GM21381 (cell line): ENCODE data around the gene HOOK2.
A peak's percentile ranks its signal among the peaks of the same experiment; 100 is the strongest.

Source experiments
- ATAC-seq: cut with Tn5 transposase; IDR thresholded peaks from one replicate; pipeline ENCODE4 v1.9.1; 2021; ENCODE audit warnings: mild to moderate bottlenecking, moderate library complexity; ENCODE audit not compliant: unreplicated experiment

The HOOK2 gene

DNA sequence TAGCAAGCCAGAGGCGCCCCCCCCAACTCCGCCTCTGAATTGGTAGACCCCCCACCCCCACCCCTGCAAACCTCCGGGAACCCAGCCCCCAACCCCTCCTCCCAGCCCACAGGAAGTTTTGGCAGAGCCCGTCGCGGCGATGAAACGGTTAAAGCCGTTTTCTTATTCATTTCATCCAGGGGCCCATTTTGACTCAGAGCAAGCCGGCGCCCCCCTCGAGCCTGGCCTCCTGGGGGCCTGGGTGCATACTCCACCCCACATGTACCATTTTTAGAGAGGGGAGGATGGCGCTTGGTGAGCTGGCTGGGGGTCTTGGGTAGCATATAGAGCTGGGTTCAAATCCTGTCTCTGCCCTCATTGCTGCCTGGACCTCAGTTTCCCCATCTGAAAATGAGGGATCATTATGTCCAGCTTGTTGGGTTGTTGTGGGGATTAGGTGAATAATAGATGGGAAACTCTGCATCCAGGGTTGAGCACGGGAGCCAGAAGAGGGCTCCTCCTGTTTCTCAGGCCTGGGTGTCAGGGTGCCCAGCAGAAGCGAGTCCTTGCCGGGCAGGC lies 8.0 kb upstream of the HOOK2 start:
- no peak for ATAC-seq

DNA sequence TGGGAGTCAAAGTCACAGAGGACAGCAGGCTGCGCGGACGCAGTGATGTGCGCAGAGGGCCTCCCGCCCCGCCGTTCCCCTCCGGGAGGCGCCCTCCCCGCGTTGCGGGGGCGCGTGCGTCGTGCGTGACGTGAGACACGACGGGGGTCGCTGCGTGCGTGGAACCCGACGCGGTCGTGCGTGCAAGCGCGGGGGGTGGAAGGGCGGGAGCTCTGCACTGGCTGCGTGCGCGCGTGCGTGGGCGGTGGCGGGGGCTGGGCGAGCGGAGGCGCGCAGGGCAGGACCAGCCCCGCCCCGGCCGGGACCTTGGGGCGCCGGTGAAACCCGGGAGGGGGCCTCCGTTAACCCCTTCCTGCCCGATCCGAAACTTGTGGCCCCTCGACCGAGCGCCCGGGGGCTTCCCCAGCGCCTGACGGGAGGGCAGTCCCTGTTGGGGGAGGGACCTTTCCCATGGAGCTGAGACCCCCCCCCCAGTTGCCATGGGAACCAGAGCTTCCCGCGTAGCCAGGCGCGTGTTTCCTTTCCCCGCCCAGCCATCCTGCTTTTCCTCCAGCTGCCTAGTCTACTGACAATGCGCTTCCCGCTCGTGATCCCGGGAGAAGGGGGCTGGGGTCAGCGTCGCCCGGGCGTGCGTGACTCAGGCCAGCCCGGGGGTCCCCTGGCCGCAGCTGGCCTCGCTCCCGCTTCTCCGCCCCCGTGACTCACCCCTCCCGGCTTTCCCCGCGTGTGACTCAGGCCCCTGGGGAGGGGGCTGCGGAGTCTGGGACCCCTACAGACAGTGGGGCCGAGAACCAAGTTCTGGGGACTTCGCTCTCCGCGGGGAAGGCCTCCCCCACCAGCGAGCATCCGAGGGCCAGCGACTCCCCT lies 7.3 kb upstream of the HOOK2 start:
- peak; percentile 29 for ATAC-seq

DNA sequence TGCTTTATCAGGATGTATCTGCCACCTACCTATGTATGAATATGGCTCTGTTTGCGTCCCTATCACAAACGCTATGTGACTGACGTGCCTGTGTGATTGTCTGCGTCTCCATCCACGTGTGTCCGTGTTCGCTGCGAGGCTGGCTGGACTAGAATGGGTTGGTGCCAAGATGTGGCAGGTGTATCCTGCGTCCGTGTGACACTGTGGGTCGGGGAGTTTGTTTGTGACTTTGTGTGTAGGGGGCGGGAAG lies 6.7 kb upstream of the HOOK2 start:
- peak; percentile 5 for ATAC-seq

DNA sequence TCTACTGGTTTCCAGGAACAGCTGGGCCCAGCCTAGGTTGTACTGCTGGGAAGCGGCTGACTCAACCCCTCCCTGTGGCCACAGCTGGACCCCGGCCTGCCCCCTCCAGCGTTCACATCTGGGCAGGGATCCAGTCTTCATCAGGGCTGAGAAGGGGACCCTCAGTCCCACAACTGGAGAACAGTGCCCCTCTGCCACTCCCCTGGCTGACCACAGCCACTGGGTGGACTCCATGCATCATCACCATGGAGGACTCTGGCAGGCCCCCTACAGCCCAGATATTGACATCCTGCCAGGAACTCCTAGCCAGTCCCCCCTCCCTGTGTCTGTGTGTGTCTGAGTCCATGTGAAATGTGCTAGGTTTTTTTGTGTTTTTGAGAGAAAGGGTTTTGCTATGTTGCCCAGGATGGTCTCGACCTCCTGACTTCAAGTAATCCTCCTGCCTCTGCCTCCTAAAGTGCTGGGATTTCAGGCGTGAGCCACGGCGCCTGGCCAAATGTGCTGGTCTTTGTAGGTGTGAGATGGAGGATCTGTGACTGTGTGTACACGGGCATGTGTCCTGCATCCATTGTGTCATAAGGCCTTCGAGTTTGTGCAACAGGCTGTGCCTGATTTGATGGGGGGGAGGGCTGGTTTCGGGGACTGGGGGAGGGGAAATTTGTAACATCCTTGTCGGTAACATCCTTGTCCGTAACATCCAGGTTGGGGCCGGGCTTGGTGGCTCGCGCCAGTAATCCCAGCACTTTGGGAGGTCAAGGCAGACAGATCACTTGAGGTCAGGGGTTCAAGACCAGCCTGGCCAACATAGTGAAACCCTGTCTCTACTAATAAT lies 4.0 kb upstream of the HOOK2 start:
- ATAC-seq: no peak

DNA sequence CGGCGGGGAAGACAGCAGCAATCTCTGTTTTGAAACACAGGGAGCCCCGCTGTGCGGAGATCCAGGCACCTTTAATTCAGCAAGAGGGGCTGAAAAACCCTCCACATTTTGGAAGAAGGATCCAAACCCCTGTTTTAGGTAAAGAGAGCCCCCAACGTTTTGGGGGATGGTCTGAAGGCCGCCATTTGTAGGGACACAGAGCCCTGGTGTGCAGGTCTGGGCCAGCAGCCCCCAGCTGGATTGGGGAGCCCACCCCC lies 3.5 kb upstream of the HOOK2 start:
- ATAC-seq: no peak

DNA sequence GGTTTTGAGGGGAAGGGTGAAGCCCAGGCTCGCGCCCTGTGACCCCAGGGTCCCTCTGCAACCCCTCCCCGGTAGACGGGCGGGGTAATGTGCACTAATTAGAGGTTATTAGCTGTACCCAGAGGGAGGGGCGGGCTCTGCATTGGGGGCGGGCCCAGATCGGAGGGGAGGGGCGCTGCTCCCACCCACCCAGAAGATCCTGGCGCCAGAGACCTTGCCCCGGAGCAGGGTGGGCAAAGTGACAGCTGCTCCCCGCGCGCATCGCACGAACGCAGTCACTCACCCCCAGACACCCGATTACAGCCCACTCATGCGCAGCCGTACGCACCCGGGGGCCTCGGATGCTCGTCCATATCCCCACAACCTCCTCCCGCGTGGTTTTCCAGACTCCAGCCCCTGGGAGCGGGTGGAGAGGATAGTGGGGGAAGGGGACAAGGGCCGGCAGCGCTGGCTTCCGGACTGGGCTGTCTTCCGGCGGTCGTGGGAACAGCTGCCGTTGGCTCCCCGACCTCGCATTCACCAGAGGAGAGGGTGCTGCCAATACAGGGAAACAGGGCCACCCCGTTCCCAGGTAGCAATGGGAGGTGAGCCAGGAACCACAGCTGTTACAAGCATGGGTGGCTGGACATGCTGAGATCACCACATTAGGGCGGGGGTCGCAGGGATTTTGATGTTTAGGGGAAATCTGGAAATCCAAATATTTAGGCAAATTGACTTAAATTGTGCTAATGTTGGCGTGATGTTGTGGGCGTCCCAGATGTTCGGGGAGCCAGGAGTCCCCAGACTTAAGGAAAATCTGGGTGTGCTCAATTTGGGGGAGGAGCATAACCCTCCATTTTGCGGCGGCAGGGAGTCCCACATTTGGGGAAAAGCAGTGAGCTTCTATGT lies 2.9 kb upstream of the HOOK2 start:
- ATAC-seq: no peak

DNA sequence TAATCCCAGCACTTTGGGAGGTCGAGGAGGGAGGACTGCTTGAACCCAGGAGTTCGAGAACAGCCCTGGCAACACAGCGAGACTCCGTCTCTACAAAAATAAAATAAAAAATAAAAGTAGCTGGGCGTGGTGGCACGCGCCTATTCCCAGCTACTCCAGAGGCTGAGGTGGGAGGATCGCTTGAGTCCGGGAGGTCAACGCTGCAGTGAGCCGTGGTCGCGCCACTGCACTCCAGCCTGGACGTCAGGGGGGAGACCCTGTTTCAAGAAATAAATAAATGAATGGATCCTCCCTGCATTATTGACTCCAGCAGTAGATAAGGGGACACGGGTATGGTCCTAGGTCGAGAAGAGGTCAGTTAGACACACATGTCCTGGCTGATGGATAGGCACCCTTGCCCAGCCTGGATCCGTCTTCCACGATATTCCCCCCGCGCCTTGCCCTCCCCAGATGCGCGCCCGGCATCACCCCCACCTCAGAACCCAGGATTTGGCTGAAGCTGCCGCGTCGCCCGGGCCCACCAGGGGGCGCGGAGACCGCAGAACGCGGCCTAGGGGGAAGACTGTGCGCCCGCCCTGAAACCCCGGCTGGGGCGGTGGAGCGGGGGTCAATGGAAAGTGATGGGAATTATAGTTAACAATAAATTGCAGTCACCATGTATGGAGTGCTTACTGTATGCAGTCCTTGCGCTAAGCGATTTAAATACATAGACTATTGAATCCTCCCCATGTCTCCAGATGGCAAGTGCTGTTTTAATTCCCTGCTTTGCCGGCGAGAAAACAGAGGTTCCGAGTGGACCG lies 2.1 kb upstream of the HOOK2 start:
- ATAC-seq: no peak

DNA sequence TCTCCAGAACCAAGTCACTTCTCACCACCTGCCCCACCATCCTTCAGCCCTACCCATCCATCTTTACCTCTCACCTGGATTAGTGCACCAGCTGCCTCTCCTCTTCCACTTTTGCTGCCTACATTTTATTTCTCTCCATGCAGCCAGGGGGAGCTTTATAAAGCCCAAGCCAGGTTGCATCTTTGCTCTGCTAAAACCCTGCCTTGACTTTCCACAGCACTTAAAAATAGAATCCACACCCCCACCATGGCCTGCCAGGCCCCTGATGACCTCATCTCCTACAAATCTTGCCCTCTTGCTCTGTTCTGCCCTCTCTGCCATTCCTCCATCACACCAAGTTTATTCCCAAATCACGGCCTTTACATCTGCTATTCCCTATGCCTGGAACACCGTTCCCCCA lies 1.8 kb downstream of the HOOK2 start:
- ATAC-seq: no peak

DNA sequence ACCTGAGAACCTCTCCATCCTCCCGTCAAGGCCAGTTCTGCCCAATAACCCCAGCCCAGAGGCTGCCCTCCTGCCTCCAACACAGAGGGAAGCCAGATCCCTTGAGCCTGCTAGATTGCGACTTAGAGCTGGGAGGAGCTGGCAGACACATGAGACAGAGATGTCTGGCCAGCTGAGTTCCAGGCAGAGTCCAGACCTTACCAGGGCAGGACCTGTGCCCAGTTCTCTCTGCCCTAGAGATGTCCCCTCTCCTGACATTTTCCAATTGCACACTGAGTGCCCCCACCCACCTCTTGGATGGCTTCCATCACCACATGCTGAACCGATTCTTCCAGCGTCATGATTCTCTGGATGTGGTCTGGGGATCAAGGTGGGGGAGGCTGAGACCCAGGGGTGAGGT lies 3.0 kb downstream of the HOOK2 start:
- no peak for ATAC-seq

DNA sequence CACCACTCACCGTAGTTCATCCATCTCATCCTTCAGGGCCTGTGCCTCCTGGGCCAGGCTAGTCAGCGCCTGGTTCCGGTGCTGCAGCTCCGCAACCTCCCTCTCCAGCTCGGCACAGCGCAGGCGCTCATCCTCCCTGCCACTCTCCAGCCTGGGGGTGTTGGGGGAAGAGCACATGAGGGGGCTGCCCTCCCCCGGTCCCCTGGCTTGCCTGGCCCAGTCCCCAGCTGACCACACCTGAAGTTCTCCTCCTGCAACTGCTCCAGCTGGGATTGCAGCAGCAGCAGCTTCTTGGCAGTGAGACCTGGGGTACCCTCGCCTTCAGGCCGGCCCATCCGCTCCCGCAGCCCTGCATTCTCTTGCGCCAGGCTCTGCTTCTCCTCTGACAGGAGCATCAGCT lies 4.4 kb downstream of the HOOK2 start:
- ATAC-seq: no peak

DNA sequence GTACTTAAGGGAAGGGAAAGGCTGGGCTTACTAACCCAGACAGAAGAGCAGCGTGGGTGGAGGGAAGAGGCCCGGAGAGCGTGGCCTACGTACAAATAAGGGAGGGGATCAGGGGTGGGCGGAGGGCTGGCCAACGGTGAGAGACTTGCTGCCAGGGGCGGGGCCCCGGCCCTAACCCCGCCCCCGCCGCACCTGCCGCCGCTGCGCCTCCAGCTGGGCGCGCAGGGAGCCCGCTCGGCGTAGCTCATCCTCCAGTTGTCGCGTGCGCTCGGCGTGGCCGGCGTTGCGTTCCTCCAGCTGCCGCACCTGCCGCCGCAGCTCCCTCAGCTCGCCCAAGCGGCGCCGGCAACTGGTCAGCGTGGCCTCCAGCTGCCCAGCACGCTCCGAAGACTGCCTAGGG lies 5.7 kb downstream of the HOOK2 start:
- no peak for ATAC-seq

DNA sequence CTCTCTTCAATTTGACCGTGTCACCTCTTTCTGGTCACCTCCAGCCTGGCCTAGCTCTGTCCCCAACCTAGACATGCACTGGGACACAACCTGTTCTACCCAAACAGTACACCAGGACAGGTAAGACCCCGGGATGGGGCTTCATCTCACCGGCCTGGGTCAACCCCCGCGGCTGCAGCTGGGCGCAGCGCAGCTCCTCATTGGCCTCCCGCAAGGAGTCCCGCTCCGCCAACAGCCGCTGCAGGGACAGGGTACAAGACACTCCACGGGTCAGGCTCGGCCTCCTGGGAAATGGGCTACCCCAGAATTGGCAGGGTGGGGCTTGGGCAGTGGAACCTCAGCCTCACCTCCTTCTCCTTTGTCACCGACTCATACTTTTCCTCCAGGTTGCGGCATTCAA lies 7.7 kb downstream of the HOOK2 start:
- no peak for ATAC-seq

DNA sequence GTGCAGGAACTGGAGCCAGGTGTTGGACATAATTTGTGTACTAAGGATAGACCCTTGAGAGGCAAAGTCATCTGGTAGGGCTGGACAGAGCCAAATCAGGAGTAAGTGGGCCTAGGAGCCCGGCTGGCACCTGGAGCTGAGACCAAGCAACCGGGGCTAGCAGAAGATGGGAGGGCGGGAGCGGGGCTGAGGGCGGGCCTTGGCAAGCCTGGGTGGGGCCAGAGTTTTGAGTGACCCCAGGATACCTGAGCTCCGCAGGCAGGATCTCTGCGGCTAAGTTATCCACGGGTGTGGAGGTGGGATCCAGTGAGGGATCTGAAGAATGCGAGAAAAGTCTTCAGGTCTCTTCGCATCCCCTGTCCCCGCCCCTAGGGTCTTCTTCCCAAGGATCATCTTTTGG lies 8.2 kb downstream of the HOOK2 start:
- no peak for ATAC-seq

DNA sequence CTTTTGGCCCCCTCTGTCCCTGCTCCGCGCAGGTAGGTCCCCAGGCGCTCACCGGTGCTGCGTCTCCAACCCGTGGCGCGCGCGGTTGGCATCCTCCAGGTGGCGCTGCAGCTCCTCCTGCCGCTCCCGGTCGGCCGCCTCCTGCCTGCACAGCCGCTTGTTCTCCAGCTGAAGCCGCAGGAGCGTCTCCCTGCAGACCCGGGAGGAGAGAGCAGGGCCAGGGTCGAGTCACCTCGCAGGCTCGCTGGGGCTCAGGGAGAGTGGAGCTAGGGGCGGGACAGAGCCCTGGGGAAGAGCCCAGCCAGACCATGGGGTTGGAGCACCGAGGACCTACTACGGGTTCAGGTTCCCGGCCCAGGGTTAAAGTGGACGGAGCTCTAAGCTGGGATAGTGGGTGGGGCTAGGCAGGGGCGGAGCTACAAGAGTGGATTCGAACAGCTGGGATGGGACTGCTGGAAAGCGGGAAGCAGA lies 9.3 kb downstream of the HOOK2 start:
- ATAC-seq: no peak

DNA sequence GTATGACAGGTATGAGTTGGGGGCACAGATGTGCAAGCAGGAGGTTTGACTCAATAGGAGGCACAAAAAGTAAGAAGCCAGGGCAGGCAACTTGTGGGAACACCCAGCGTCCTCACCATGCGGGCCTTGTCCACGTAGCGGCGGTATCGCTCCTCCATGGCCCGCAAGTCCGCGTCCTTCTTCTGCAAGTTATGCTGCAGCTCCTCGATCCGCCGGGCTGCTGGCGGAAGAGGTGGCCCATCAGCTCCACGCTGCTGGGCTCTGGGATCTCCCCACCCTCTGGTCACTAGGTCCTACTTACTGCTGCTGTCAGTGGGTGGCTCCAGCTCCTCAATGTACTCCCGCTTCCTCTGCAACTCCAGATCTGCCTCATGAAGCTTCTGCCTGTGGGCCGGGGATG lies 10.7 kb downstream of the HOOK2 start:
- no peak for ATAC-seq

DNA sequence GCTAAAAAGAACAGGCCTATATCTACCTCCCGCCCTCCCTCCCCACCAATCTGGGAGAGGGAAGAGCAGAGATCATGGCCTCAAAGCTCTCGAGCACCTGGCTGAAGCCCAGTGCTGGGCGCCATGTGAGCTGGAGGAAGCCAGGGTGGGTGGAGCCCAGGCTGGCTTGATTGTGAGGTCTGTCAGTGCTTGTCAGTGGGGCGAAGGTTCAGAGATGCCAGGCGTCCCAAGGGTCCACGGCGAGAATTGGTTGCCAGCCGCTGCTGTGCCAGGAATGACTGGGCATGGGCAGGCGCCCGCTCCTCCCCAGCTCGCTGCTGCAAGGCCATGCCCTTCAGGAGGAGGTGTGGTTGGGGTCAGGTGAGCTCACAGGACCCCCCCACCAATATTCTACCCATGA lies 12.3 kb downstream of the HOOK2 start:
- no peak for ATAC-seq

DNA sequence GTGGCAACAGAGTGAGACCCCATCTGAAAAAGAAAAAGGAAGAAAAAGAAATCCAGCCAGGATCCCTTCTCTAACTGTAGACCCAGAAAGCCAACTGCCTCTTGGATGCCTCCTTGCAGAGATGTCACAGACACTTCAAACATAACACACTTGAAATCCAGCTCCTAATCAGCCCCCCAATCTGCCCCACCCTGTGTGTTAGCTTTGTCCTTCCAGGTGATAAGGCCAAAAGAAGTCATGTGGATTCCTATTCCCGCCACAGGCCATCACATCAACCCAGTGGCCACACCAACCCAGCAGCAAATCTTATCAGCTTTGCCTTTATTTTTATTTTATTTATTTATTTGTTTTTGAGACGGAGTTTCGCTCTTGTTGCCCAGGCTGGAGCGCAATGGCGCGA lies 15.7 kb downstream of the HOOK2 start:
- ATAC-seq: no peak

DNA sequence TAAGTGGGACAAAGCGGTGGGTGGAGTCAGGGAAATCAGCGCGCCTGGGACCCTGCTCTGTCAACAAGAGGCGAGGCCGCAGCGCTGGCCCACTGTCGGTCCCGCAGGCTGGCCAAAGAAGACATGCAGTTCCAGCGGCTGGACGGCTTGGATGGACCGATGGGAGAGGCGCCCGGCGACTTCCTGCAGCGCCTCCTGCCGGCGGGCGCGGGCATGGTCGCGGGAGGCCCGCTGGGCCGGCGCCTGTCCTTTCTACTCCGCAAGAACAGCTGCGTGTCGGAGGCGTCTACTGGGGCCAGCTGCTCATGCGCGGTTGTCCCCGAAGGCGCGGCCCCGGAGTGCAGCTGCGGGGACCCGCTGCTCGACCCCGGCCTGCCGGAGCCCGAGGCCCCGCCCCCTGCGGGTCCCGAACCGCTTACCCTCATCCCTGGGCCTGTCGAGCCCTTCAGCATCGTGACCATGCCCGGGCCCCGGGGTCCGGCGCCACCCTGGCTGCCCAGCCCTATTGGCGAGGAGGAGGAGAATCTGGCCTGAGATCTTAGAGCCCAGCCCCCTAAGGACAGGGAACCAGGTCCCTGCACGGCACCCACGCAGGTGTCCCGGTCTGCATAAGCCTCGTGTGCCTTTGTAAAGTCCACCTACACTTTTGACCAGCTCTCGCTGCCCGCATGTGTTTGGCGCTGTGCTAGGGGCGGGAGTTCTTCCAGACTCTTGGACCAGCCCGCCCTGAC lies 17.6 kb downstream of the HOOK2 start:
- no peak for ATAC-seq

DNA sequence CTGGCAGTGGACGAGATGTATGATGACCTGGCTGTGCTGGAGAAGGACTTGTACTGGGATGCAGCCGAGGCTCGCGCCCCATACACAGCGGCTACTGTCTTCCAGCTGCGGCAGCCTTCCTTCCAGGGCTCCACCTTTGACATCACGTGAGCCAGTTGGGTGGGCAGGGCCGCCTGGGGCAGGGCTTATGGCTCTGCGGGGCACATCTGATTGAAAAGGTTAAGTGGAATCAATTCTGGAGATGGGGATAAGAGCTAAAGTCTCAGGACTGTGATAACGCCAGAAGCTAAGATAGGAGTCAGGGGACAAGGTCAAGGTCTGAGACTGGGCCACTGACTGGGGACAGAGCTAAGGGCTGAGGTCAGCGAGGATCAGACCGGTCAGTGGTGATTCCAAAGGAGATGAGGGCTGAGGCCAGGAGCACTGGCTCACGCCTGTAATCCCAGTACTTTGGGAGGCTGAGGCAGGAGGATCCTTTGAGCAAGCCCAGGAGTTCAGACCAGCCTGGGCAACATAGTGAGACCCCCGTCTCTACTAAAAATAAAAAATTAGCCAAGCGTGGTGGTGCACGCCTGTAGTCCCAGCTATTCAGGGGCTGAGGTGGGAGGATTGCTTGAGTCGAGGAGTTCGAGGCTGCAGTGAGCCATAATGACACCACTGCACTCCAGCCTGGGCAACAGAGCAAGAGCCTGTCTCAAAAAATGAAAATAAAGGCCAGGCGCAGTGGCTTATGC lies 19.0 kb downstream of the HOOK2 start:
- ATAC-seq: no peak
